Fibroblast of the aortic adventitia (primary cell): ENCODE data around the gene TP73. TPM values are rescaled to one million over a fixed set of nuclear protein-coding genes. Genes with fewer than 3 reads are reported as not detected.

Experiments
- DNase-seq: peaks from one replicate; pipeline ENCODE4 v3.0.0-alpha.2; 2010; ENCODE audit warnings: low read depth
- H3K4me3 ChIP-seq: 2 replicates; pipeline ENCODE4 v1.5.1; 2011; ENCODE audit warnings: low read depth, mild to moderate bottlenecking, control low read depth, low read length, moderate library complexity
- total RNA-seq: library from RNA; depleted of rRNA; stranded (reverse); fragments of >200 nt; gene quantifications from 2 replicates; pipeline ENCODE4 v1.2.3, GENCODE V29; 2012; ENCODE audit warnings: low replicate concordance
- TF ChIP-seq, protein P1 (sequence below): IDR thresholded peaks from 2 replicates; pipeline ENCODE4 v1.5.1; 2011; ENCODE audit warnings: mild to moderate bottlenecking, low read length, control low read depth, inconsistent platforms; ENCODE audit not compliant: insufficient read depth

The TP73 gene
- total RNA-seq, 1 donor: 0.18 TPM

DNA sequence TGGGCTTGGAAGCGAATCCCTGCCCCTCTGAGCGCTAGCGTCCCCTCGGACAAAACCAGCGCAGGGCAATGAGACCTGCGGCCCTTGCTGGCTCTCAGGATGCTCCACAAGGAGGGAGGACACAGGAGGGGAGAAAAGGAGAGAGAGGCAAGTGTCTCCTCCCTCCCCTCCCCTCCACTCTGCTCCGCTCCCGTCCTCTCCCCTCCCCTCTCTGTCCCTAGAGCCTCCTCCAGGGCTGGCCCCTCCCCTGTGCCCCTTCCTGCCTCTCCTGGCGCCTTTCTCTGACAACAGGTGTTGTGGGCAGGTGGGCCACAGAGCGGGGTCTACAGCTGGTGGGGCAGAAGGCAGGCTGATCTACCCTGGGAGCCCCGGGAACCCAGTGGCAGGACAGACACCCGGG, 35.2 kb downstream of the TP73 start:
- TF ChIP-seq, protein P1, sequence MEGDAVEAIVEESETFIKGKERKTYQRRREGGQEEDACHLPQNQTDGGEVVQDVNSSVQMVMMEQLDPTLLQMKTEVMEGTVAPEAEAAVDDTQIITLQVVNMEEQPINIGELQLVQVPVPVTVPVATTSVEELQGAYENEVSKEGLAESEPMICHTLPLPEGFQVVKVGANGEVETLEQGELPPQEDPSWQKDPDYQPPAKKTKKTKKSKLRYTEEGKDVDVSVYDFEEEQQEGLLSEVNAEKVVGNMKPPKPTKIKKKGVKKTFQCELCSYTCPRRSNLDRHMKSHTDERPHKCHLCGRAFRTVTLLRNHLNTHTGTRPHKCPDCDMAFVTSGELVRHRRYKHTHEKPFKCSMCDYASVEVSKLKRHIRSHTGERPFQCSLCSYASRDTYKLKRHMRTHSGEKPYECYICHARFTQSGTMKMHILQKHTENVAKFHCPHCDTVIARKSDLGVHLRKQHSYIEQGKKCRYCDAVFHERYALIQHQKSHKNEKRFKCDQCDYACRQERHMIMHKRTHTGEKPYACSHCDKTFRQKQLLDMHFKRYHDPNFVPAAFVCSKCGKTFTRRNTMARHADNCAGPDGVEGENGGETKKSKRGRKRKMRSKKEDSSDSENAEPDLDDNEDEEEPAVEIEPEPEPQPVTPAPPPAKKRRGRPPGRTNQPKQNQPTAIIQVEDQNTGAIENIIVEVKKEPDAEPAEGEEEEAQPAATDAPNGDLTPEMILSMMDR: no peak
- no peak overlapping the region for H3K4me3 ChIP-seq
- DNase-seq: no peak

DNA sequence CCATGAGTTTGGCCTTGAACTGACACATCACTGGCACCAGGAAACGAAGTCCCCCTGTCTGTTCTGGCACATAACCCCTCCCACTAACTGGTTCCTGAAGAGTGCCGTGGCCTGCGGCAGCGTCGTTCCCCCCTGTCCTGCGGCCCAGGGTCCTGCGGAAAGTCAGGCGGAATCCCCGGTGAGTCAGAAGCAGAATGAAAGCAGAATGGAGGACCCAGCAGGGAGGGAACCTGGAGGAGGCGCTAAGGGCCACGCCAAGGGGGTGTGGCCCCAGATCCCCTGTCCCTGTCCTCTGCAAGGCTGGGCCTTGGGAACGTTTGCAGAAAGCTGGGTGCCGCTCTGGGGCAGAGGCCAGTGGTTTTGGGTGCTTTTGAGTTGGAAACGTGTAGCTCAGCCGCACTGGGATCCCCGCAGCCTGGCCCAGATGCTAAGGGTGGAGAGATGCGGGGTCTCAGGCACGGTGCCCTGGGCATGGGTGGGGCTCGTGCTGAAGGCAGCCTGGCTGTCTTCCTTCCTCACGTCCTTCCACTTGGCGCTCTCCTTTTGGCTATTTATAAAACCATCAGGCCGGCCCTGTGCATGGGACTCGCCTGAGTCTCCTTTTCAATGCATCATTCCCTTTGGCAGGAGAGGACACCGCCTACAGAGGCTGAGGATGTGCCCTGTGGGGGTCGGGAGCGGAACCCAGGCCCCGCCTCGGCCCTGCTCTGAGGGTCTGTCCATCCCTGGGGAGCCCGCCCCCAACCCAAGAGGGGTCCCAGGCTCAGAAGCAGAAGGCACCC, 36.2 kb downstream of the TP73 start:
- TF ChIP-seq, protein P1: no peak
- DNase-seq: peak; percentile 35
- no peak overlapping the region for H3K4me3 ChIP-seq

DNA sequence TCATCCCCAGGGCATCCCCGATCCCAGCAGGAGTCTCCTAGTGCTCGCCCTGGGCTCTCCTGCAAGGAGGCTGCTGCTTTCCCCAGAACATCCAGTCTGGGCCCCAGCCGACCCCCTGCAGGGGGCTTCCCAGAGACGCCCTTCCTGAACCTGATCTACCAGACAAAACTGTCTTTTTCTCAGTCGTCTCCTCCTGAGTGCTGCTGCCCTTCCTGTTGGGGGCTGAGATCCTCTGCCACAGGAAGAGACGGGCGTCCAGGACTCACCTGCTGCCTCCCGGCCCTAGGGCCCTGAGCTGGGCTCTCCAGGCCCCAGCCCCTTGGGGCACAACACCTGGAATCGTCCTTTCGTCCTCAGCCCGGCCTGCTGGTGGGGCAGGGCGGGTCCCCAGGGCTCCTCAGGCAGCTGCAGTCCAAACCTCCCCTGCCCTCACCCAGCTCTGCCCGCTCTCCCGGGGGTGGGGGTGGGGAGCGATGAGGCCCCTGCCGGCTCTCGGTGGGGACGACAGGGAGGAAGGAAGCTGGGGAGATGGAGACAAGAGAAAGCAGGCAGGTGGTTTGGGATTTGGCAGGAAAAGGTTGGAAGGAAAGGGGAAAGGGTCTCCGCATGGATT, 36.9 kb downstream of the TP73 start:
- DNase-seq: no peak
- no peak overlapping the region for H3K4me3 ChIP-seq
- TF ChIP-seq, protein P1: no peak

DNA sequence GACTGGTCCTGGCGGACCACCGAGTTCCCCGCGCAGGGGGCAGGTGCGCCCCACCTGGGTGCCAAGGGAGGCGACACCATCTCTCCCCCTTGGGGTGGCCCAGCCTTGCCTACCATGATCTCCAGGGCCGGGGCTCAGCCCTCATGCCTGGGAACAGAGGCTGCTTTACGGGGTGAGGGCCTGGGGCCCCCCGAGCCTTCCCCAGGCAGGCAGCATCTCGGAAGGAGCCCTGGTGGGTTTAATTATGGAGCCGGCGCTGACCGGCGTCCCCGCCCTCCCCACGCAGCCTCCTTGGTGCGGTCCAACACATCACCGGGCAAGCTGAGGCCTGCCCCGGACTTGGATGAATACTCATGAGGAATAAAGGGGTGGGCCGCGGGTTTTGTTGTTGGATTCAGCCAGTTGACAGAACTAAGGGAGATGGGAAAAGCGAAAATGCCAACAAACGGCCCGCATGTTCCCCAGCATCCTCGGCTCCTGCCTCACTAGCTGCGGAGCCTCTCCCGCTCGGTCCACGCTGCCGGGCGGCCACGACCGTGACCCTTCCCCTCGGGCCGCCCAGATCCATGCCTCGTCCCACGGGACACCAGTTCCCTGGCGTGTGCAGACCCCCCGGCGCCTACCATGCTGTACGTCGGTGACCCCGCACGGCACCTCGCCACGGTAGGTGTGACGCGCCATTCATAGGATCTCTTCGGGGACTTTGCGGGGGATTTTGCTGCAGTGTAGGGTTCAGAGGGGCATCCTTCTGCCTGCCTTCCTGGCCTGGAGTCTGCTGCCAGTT, 38.2 kb downstream of the TP73 start:
- H3K4me3 ChIP-seq: no peak overlapping the region
- TF ChIP-seq, protein P1: no peak
- DNase-seq: no peak

DNA sequence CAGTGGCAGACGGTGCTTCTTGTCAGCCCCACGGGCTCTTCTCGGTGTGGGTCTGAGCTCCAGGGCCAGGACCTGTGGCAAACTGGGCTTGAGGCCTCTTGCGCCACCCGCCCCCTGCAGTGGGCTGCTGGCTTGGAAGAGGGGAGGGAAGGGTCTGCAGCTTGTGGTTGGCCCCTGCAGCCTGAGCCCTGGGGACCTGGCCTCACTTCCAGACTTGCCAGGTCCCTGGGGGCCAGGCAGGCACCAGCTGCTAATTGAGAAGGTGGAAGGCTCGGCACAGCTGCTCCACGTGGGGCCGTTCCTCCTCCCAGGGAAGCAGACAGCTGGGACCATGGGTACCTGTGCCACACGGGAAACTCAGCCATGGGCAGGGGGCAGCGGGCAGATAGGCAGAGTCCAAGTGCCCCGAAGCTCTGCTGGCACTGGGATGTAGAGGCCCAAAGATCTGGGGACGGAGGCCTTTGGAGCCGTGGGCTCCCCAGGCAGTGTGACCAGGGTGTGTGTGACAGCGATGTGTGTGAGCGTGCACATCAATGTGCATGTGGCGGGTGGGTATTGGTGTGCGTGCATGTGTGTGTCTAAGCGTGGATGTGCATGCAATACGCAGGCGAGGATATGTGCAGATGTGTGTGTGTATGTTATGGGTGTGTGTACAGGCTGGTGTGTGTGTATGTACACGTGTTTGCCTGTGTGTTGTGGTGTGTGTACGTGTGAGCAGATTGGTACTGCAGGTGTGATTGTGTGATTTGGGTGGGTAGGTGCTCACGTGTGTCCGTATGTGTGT, 39.3 kb downstream of the TP73 start:
- no peak for DNase-seq
- TF ChIP-seq, protein P1: no peak
- no peak overlapping the region for H3K4me3 ChIP-seq

DNA sequence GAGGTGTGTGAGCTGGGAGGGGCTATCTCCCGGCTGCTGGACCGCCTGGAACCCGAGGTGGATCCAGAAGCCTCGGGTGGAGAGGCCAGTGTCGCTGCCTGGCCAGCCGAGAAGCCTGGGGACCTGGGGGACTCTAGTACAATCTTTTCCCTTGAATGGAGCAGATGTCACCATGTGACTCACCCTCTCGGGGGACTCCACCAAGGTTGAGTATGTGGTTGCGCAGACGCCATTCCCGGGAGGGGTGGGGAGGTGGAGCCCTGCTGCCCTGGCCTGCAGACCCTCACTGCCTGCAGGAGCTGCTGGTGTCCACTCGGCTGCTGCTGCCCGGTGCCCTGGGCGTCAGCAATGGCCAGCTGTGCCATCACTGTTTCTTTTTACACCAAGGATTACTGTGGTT, 40.3 kb downstream of the TP73 start:
- no peak for DNase-seq
- H3K4me3 ChIP-seq: no peak overlapping the region
- TF ChIP-seq, protein P1: no peak
